HepG2 (cell line): ENCODE measurements around the gene CBFA2T2. TPM values are rescaled to one million over a fixed set of nuclear protein-coding genes. Genes with fewer than 3 reads are reported as not detected.

Experiments
- BHLHE40 ChIP-seq: IDR thresholded peaks from 2 replicates; pipeline ENCODE4 v1.6.1; 2011; ENCODE audit warnings: low read length, improper control_type of control experiment
- CHD4 ChIP-seq: fragments of 200-600 bp; sonication (generic); IDR thresholded peaks from 2 replicates; pipeline ENCODE4 v1.7.0; 2017; ENCODE audit warnings: mild to moderate bottlenecking, low read length, borderline replicate concordance
- GATAD1 ChIP-seq: IDR thresholded peaks from 2 replicates; pipeline ENCODE4 v1.6.1; 2016; ENCODE audit warnings: missing genetic modification reagents, missing compliant biosample characterization
- HCFC1 ChIP-seq: fragments of 150-350 bp; IDR thresholded peaks from 2 replicates; pipeline ENCODE4 v1.6.1; 2014; ENCODE audit warnings: low read depth, low read length
- HNF1B ChIP-seq: sonication (generic); formaldehyde crosslinking; IDR thresholded peaks from 2 replicates; pipeline ENCODE4 v1.5.1; 2020; ENCODE audit warnings: mild to moderate bottlenecking, moderate library complexity, missing genetic modification reagents
- HNRNPH1 ChIP-seq: fragments of 200-400 bp; formaldehyde crosslinking; optimal IDR thresholded peaks from 2 replicates; pipeline ENCODE3; 2017; ENCODE audit warnings: mild to moderate bottlenecking, low read depth, low read length
- HNRNPLL ChIP-seq: fragments of 200-400 bp; formaldehyde crosslinking; IDR thresholded peaks from 2 replicates; pipeline ENCODE4 v1.6.1; 2017; ENCODE audit warnings: mild to moderate bottlenecking, low read depth, low read length; ENCODE audit not compliant: poor library complexity, severe bottlenecking
- IKZF1 ChIP-seq: fragments of 450-650 bp; IDR thresholded peaks from 2 replicates; pipeline ENCODE4 v1.7.1; 2016
- JUN ChIP-seq: sonication (generic); formaldehyde crosslinking; IDR thresholded peaks from 2 replicates; pipeline ENCODE4 v1.4.0; 2020; ENCODE audit warnings: mild to moderate bottlenecking, missing genetic modification reagents
- KAT7 ChIP-seq: IDR thresholded peaks from 2 replicates; pipeline ENCODE4 v1.6.1; 2018; ENCODE audit warnings: borderline replicate concordance, missing compliant biosample characterization
- KDM6A ChIP-seq: IDR thresholded peaks from 2 replicates; pipeline ENCODE4 v1.6.1; 2016; ENCODE audit warnings: low read depth
- KLF12 ChIP-seq: sonication (generic); formaldehyde crosslinking; IDR thresholded peaks from 2 replicates; pipeline ENCODE4 v1.4.0; 2020; ENCODE audit warnings: missing genetic modification reagents, borderline replicate concordance
- NFE2 ChIP-seq: sonication (generic); formaldehyde crosslinking; IDR thresholded peaks from 2 replicates; pipeline ENCODE4 v1.4.0; 2020; ENCODE audit warnings: missing genetic modification reagents
- RFX5 ChIP-seq: IDR thresholded peaks from 2 replicates; pipeline ENCODE4 v1.6.1; 2011; ENCODE audit warnings: low read depth, low read length, improper control_type of control experiment
- RFXANK ChIP-seq: IDR thresholded peaks from 2 replicates; pipeline ENCODE4 v1.6.1; 2016
- SALL1 ChIP-seq: sonication (generic); formaldehyde crosslinking; IDR thresholded peaks from 2 replicates; pipeline ENCODE4 v1.8.0; 2022; ENCODE audit warnings: mild to moderate bottlenecking, missing genetic modification reagents
- SIX1 ChIP-seq: sonication (generic); formaldehyde crosslinking; IDR thresholded peaks from 2 replicates; pipeline ENCODE4 v1.4.0; 2020; ENCODE audit warnings: missing genetic modification reagents, borderline replicate concordance
- ZBTB37 ChIP-seq: sonication (generic); formaldehyde crosslinking; IDR thresholded peaks from 2 replicates; pipeline ENCODE4 v1.4.0; 2020; ENCODE audit warnings: mild to moderate bottlenecking, missing genetic modification reagents
- ZBTB38 ChIP-seq: sonication (generic); formaldehyde crosslinking; IDR thresholded peaks from 2 replicates; pipeline ENCODE4 v1.5.1; 2020; ENCODE audit warnings: mild to moderate bottlenecking, missing genetic modification reagents
- ZC3H4 ChIP-seq: sonication (generic); formaldehyde crosslinking; IDR thresholded peaks from 2 replicates; pipeline ENCODE4 v1.4.0; 2020; ENCODE audit warnings: missing genetic modification reagents, borderline replicate concordance
- ZNF225 ChIP-seq: sonication (generic); formaldehyde crosslinking; IDR thresholded peaks from 2 replicates; pipeline ENCODE4 v1.4.0; 2020; ENCODE audit warnings: mild to moderate bottlenecking, missing genetic modification reagents
- ZNF354B ChIP-seq: sonication (generic); formaldehyde crosslinking; IDR thresholded peaks from 2 replicates; pipeline ENCODE4 v1.8.0; 2022; ENCODE audit warnings: mild to moderate bottlenecking, missing genetic modification reagents
- ZNF367 ChIP-seq: sonication (generic); formaldehyde crosslinking; IDR thresholded peaks from 2 replicates; pipeline ENCODE4 v1.4.0; 2020; ENCODE audit warnings: missing genetic modification reagents, borderline replicate concordance
- ZNF589 ChIP-seq: sonication (generic); formaldehyde crosslinking; conservative IDR thresholded peaks from 2 replicates; pipeline ENCODE4 v1.8.0; 2022; ENCODE audit warnings: mild to moderate bottlenecking, moderate library complexity, missing genetic modification reagents
- ZNF607 ChIP-seq: sonication (generic); formaldehyde crosslinking; IDR thresholded peaks from 2 replicates; pipeline ENCODE4 v1.5.1; 2020; ENCODE audit warnings: missing genetic modification reagents, mild to moderate bottlenecking, borderline replicate concordance
- ZSCAN25 ChIP-seq: sonication (generic); formaldehyde crosslinking; IDR thresholded peaks from 2 replicates; pipeline ENCODE4 v1.8.0; 2022; ENCODE audit warnings: mild to moderate bottlenecking, missing genetic modification reagents
- polyA plus RNA-seq, 8 experiments: library from polyadenylated mRNA; depleted of rRNA in 3 of 8; stranded (reverse) in 7 of 8; unstranded in 1 of 8; fragments of >200 nt; fragmentation: Illumina TruSeq in 4 of 8; extraction: Trizol in 4 of 8; gene quantifications; 2 replicates each; pipeline versions ENCODE4 v1.2.1 to v1.2.3, GENCODE V29; 2011 to 2016; ENCODE audit warnings: low read depth in 4 of 8, missing spikeins in 1 of 8, mixed read lengths in 1 of 8; ENCODE audit not compliant: insufficient read depth in 1 of 8
- total RNA-seq, 5 experiments: library from RNA; depleted of rRNA; stranded (reverse); fragments of >200 nt; fragmentation: Illumina TruSeq; extraction: Trizol; gene quantifications; 2 replicates each; pipeline ENCODE4 v1.2.3, GENCODE V29; 2016; ENCODE audit warnings: low read depth in 1 of 5
- TF ChIP-seq, protein P1 (sequence below): sonication (generic); formaldehyde crosslinking; IDR thresholded peaks from 2 replicates; pipeline ENCODE4 v1.5.0; 2020; ENCODE audit warnings: missing genetic modification reagents, mild to moderate bottlenecking, borderline replicate concordance
- TF ChIP-seq, protein P2 (sequence below): sonication (generic); formaldehyde crosslinking; IDR thresholded peaks from 2 replicates; pipeline ENCODE4 v1.4.0; 2020; ENCODE audit warnings: missing genetic modification reagents, borderline replicate concordance

The CBFA2T2 gene
- total and polyA plus RNA-seq, 2 of the 13 experiments (the other 11 are each of a cell fraction or from before 2014, with no cell fraction given) = 6.3 to 21.2 TPM

DNA sequence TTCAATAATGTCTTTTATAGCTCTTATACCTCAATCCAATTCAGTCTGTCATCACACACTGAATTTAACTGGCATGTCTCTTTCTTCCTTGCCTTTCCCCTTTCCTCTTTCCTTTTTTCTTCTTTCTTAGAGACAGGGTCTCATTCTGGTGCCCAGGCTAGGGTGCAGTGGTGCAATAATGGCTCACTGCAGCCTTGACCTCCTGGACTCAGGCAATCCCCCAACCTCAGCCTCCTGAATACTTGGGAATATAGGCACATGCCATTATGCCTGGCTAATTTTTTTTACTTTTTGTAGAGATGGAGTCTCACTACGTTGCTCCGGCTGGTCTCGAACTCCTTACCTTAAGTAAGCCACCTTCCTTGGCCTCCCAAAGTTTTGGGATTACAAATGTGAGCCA, 65.9 kb downstream of the CBFA2T2 start (continued):
- TF ChIP-seq ZNF354B (no peak), KAT7 (CRISPR knock-in tag) (no peak), ZNF367 (CRISPR knock-in tag) (no peak), ZNF225 (no peak), ZBTB38 (no peak), HNRNPLL (no peak), SIX1 (CRISPR knock-in tag) (no peak), NFE2 (no peak), HCFC1 (no peak), ZBTB37 (CRISPR knock-in tag) (no peak), HNF1B (peak; percentile 39; the same call in 1 of the 2 replicates), KDM6A (CRISPR knock-in tag) (peak; percentile 46; the same call in 1 of the 2 replicates), JUN (CRISPR knock-in tag) (no peak), HNRNPH1 (no peak), ZC3H4 (no peak), ZNF589 (CRISPR knock-in tag) (no peak; the same call in 1 of the 2 replicates), ZSCAN25 (CRISPR knock-in tag) (peak; percentile 59; the same call in 1 of the 2 replicates), KLF12 (CRISPR knock-in tag) (no peak), RFXANK (CRISPR knock-in tag) (no peak), SALL1 (CRISPR knock-in tag) (peak; percentile 85), CHD4 (no peak), GATAD1 (no peak), IKZF1 (no peak), BHLHE40 (0 out of 2 replicates have a peak, but pooled peaks have one; percentile 7), ZNF607 (CRISPR knock-in tag) (no peak), RFX5 (no peak)
- TF ChIP-seq, protein P1, sequence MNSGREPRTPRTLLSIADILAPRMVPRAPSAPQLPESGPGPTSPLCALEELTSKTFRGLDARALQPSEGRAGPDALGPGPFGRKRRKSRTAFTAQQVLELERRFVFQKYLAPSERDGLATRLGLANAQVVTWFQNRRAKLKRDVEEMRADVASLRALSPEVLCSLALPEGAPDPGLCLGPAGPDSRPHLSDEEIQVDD (CRISPR knock-in tag) = no peak
- TF ChIP-seq, protein P2, sequence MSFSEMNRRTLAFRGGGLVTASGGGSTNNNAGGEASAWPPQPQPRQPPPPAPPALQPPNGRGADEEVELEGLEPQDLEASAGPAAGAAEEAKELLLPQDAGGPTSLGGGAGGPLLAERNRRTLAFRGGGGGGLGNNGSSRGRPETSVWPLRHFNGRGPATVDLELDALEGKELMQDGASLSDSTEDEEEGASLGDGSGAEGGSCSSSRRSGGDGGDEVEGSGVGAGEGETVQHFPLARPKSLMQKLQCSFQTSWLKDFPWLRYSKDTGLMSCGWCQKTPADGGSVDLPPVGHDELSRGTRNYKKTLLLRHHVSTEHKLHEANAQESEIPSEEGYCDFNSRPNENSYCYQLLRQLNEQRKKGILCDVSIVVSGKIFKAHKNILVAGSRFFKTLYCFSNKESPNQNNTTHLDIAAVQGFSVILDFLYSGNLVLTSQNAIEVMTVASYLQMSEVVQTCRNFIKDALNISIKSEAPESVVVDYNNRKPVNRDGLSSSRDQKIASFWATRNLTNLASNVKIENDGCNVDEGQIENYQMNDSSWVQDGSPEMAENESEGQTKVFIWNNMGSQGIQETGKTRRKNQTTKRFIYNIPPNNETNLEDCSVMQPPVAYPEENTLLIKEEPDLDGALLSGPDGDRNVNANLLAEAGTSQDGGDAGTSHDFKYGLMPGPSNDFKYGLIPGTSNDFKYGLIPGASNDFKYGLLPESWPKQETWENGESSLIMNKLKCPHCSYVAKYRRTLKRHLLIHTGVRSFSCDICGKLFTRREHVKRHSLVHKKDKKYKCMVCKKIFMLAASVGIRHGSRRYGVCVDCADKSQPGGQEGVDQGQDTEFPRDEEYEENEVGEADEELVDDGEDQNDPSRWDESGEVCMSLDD (CRISPR knock-in tag) = no peak
